Osteoblast (primary cell): Measurements from ENCODE around the gene ALMS1. TPM values are rescaled to one million over a fixed set of nuclear protein-coding genes. Genes with fewer than 3 reads are reported as not detected.
A peak's percentile ranks its signal among the peaks of the same experiment; 100 is the strongest.
"Not testable (repeated sequence)": the region's sequence is repeated elsewhere in the genome, so short reads cannot be mapped to it uniquely, and the experiment has no call there.

Source experiments
- DNase-seq: peaks from one replicate; pipeline ENCODE4 v3.0.0; 2011; ENCODE audit warnings: low spot score, mixed read lengths; ENCODE audit not compliant: insufficient read length; ENCODE audit errors: missing footprints
- H2AFZ ChIP-seq: 2 replicates; pipeline ENCODE4 v1.6.0; 2011; ENCODE audit warnings: mild to moderate bottlenecking, low read length
- H3K27ac ChIP-seq: 2 replicates; pipeline ENCODE4 v1.5.1; 2011; ENCODE audit warnings: mild to moderate bottlenecking, low read depth, low read length, moderate library complexity
- H3K27me3 ChIP-seq: 2 replicates; pipeline ENCODE4 v1.6.0; 2012; ENCODE audit warnings: mild to moderate bottlenecking, control low read depth, inconsistent platforms, low read length, moderate library complexity; ENCODE audit not compliant: insufficient read depth
- H3K36me3 ChIP-seq: 2 replicates; pipeline ENCODE4 v1.5.1; 2011; ENCODE audit warnings: mild to moderate bottlenecking, low read length, control low read depth, moderate library complexity; ENCODE audit not compliant: insufficient read depth
- H3K4me1 ChIP-seq: 2 replicates; pipeline ENCODE4 v1.5.1; 2011; ENCODE audit warnings: mild to moderate bottlenecking, low read length, control low read depth, moderate library complexity; ENCODE audit not compliant: insufficient read depth
- H3K4me2 ChIP-seq: 2 replicates; pipeline ENCODE4 v1.6.0; 2011; ENCODE audit warnings: mild to moderate bottlenecking, low read length; ENCODE audit not compliant: insufficient read depth
- H3K4me3 ChIP-seq: fragments of 200-600 bp; sonication (generic); 3 replicates; pipeline ENCODE4 v1.5.1; 2012; ENCODE audit warnings: mild to moderate bottlenecking, low read length, inconsistent platforms; ENCODE audit not compliant: insufficient read depth
- H3K79me2 ChIP-seq: 2 replicates; pipeline ENCODE4 v1.6.0; 2012; ENCODE audit warnings: mild to moderate bottlenecking, low read length, control low read depth, inconsistent platforms; ENCODE audit not compliant: insufficient read depth
- H3K9me3 ChIP-seq: 2 replicates; pipeline ENCODE4 v1.5.1; 2011; ENCODE audit warnings: low read depth, low read length, control low read depth
- H4K20me1 ChIP-seq: 2 replicates; pipeline ENCODE4 v1.6.0; 2012; ENCODE audit warnings: mild to moderate bottlenecking, low read length, control low read depth; ENCODE audit not compliant: insufficient read depth
- total RNA-seq: library from RNA; depleted of rRNA; stranded (reverse); fragments of >200 nt; gene quantifications from 2 replicates; pipeline ENCODE4 v1.2.3, GENCODE V29; 2012
- TF ChIP-seq, protein P1 (sequence below): IDR thresholded peaks from 2 replicates; pipeline ENCODE4 v1.5.1; 2011; ENCODE audit warnings: mild to moderate bottlenecking, low read depth, low read length, moderate library complexity; ENCODE audit errors: extremely low read depth

ALMS1 gene
- total RNA-seq, 1 donor = 22.1 TPM

DNA sequence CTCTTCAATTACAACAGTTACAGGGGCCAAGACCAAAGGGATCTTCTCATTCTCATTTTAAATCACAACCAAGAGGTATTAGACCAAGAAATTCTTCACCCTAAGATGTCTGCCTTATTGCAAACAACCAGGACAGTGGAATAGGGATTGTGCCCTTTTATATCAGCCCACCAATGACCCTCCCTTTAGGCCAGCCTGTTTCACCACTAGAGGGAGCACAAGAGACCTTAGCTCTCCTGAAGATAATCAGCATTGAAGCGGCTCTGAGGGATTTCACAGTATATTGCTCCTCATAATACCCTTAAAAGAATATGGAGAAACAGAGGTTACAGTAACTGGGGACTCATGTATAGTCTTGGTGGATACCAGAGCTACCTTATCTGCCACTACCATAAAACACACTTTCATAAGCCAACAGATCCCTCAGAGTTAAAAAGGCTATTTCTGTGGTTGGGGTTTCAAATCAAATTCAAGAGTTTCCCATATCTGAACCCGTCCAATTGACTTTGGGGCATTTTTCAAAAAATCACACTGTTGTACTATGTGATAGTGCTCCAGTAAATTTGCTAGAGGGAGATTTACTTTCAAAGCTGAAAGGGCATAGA lies 245.1 kb downstream of the ALMS1 start:
- H3K4me2 ChIP-seq, H3K27ac ChIP-seq, H4K20me1 ChIP-seq, H3K4me3 ChIP-seq, H3K9me3 ChIP-seq, H3K4me1 ChIP-seq, H2AFZ ChIP-seq, H3K27me3 ChIP-seq, DNase-seq, H3K36me3 ChIP-seq, H3K79me2 ChIP-seq: not testable (repeated sequence)
- TF ChIP-seq, protein P1, sequence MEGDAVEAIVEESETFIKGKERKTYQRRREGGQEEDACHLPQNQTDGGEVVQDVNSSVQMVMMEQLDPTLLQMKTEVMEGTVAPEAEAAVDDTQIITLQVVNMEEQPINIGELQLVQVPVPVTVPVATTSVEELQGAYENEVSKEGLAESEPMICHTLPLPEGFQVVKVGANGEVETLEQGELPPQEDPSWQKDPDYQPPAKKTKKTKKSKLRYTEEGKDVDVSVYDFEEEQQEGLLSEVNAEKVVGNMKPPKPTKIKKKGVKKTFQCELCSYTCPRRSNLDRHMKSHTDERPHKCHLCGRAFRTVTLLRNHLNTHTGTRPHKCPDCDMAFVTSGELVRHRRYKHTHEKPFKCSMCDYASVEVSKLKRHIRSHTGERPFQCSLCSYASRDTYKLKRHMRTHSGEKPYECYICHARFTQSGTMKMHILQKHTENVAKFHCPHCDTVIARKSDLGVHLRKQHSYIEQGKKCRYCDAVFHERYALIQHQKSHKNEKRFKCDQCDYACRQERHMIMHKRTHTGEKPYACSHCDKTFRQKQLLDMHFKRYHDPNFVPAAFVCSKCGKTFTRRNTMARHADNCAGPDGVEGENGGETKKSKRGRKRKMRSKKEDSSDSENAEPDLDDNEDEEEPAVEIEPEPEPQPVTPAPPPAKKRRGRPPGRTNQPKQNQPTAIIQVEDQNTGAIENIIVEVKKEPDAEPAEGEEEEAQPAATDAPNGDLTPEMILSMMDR = peak; percentile 59

DNA sequence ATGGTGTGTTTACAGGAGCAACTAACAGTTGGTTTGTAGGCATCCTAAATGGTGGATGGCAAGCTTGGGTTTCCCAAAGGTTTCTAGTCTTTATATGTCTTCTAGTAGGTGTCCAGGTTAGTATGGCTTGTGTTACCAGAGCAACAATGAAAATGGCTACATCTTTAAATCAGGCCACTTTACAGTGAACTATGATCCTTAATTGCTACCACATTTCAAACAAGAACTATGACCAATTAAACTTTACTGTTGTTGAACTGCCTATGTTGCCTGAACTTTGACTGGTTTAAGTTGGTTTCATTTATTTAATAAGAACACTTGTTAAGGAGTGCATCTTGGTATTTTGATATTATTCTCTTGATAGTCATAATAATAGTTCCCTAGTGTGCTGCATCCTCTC lies 251.3 kb downstream of the ALMS1 start:
- H3K27me3 ChIP-seq, H3K4me2 ChIP-seq, H3K27ac ChIP-seq, DNase-seq, H4K20me1 ChIP-seq, H3K4me1 ChIP-seq, H2AFZ ChIP-seq, H3K9me3 ChIP-seq, H3K36me3 ChIP-seq, H3K4me3 ChIP-seq, H3K79me2 ChIP-seq: not testable (repeated sequence)

DNA sequence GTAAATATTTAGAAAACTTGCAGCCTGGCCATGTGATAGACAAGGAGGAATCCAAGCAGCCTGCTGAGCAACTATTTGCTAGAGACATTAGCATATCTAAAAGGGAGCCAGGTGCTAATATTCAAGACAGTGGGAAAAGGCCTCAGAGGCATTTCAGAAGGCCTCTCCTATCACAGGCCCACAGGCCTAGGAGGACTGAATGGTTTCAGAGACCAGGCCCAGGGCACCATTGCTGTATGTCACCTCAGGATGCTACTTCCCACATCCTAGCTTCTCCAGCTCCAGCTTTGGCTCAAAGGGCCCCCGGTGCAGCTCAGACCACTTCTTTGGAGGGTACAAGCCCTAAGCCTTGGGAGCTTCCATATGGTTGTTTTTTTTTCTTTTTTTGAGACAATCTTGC lies 252.8 kb downstream of the ALMS1 start:
- H3K4me3 ChIP-seq = no peak overlapping the region
- H2AFZ ChIP-seq = no peak overlapping the region
- no peak overlapping the region for H3K27ac ChIP-seq
- H3K4me2 ChIP-seq = no peak overlapping the region
- H3K9me3 ChIP-seq = no peaks in the 10 kb centered on the region
- no peaks in the 10 kb centered on the region for H3K27me3 ChIP-seq
- DNase-seq = no peak
- H3K36me3 ChIP-seq = no peaks in the 10 kb centered on the region
- no peaks in the 10 kb centered on the region for H4K20me1 ChIP-seq
- H3K4me1 ChIP-seq = no peaks in the 10 kb centered on the region
- no peaks in the 10 kb centered on the region for H3K79me2 ChIP-seq
- TF ChIP-seq, protein P1 = no peak

DNA sequence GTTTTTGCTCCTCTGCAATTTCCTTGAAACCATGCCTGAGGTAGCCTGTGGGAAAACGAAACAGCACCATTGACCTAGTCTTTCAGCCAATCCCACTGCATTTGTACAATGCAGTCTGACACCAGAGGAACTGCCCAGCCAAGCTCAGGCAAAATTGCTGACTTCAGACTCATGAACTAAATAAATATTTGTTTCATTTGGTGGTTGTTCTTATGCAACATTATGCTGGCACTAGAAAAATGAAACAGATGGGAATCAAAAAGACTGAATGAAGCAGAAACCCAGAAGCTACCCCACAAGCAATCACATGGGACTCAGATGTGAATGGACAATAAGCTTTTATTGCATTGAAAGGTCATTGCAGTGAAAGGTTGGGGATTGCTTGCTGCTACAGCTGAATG lies 254.9 kb downstream of the ALMS1 start:
- Histone ChIP-seq H3K27me3 (no peaks in the 10 kb centered on the region), H3K4me3 (no peak overlapping the region), H2AFZ (no peak overlapping the region), H3K4me1 (no peaks in the 10 kb centered on the region), H3K4me2 (no peak overlapping the region), H3K9me3 (no peaks in the 10 kb centered on the region), H3K79me2 (no peaks in the 10 kb centered on the region), H4K20me1 (no peaks in the 10 kb centered on the region), H3K36me3 (no peaks in the 10 kb centered on the region), H3K27ac (no peak overlapping the region)
- DNase-seq = peak; percentile 43
- TF ChIP-seq, protein P1 = no peak
